ENCODE results near the gene GPI. TPM values are rescaled to one million over a fixed set of nuclear protein-coding genes. Genes with fewer than 3 reads are reported as not detected.

Gene GPI
- polyA plus RNA-seq, 1 of the 3 experiments (the other 2 are of a cell fraction) = 144 TPM

DNA sequence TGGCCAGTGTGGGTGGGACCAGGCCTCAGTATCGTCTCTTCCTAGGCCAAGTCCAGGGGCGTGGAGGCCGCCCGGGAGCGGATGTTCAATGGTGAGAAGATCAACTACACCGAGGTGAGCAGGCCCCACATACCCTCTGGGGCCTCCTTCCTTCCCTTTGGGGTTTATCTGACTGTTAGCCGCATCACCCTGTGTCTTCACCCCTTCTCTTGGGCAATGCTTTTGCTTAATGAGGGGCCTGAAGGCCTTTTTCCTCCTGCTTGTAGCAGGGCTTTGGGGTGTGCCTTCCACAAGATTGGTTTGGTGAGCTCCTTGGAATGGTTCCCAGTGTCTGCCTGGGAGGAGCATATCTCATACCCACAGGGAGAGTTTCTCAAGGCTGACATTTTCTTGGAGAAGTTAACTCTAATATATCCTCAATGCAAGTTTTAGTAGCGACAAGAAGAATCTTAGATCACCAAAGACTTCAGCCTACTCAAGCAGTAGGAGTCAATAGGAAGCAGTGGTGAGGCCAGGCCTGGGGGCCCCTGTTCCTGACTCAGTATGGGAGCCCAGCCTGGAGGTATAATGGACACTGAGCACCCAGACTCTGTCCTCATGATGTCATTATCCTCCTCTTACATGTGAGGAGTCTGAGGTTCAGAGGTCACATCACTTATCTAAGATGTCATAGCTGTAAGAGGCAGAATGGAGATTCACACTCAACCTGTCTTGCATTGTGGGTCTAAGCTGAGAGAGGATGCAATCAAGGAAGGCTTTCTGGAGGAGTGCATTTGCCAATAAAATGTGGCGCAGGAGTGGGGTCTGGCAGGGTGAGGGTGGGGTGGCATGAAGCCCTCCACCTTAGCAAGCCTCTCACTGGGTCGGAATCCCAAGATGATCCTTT is 2.0 kb downstream of the GPI start (continued):
- TF ChIP-seq, protein P1, sequence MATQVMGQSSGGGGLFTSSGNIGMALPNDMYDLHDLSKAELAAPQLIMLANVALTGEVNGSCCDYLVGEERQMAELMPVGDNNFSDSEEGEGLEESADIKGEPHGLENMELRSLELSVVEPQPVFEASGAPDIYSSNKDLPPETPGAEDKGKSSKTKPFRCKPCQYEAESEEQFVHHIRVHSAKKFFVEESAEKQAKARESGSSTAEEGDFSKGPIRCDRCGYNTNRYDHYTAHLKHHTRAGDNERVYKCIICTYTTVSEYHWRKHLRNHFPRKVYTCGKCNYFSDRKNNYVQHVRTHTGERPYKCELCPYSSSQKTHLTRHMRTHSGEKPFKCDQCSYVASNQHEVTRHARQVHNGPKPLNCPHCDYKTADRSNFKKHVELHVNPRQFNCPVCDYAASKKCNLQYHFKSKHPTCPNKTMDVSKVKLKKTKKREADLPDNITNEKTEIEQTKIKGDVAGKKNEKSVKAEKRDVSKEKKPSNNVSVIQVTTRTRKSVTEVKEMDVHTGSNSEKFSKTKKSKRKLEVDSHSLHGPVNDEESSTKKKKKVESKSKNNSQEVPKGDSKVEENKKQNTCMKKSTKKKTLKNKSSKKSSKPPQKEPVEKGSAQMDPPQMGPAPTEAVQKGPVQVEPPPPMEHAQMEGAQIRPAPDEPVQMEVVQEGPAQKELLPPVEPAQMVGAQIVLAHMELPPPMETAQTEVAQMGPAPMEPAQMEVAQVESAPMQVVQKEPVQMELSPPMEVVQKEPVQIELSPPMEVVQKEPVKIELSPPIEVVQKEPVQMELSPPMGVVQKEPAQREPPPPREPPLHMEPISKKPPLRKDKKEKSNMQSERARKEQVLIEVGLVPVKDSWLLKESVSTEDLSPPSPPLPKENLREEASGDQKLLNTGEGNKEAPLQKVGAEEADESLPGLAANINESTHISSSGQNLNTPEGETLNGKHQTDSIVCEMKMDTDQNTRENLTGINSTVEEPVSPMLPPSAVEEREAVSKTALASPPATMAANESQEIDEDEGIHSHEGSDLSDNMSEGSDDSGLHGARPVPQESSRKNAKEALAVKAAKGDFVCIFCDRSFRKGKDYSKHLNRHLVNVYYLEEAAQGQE (IDR thresholded peaks at IDR 0.05; ENCODE audit: low read depth, low read length) = no peak
- TF ChIP-seq NFIC (IDR thresholded peaks at IDR 0.05; ENCODE audit: borderline replicate concordance) = no peak
- no peak for TF ChIP-seq RCOR1 (IDR thresholded peaks at IDR 0.05; ENCODE audit: low read length)
- TF ChIP-seq FOXM1 (IDR thresholded peaks at IDR 0.05; ENCODE audit: low read depth) = no peak
- no peak for TF ChIP-seq RAD21 (IDR thresholded peaks at IDR 0.05; ENCODE audit: low read length)

DNA sequence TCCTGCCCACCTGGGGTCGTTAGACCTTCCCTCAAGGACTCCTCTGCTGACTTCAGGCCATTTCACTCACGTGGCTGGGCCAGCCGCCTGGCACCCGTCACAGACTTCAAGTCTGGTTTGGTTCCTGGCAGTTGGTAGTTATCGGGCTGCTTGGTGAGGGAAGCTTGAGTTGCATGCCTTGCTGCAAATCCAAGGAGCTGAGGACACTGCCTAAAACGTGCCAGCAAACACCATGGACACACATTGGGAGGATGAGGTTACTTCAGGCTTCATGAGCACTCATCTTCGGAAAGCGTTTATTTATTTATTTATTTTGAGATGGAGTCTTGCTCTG is 2.6 kb downstream of the GPI start:
- Histone ChIP-seq H3K9me2 (no peaks in the 10 kb centered on the region), H3F3A (replicated peaks; ENCODE audit: insufficient read depth) (no peaks in the 10 kb centered on the region), H4K20me1 (ENCODE audit: insufficient read depth) (0 out of 2 replicates have a peak, but pooled peaks cover 3% of the 10 kb centered on the region), H3K9ac (no peak overlapping the region), H3K36me3 (replicated peaks in 1 of 2; ENCODE audit: control insufficient read depth in 1 of 2, insufficient read depth in 2 of 2, low read length in 1 of 2) (peaks cover 14 to 22% of the 10 kb centered on the region in 2 experiments), H3K27me3 (ENCODE audit: insufficient read depth) (no peaks in the 10 kb centered on the region), H3K27ac (ENCODE audit: low read depth in 2 of 2, low read length in 1 of 2) (no peak overlapping the region), H3K4me3 (ENCODE audit: low read depth in 2 of 2, low read length in 1 of 2) (no peak overlapping the region), H3K4me1 (ENCODE audit: control insufficient read depth in 1 of 2, insufficient read depth in 2 of 2, low read depth in 1 of 2, low read length in 1 of 2) (peaks cover 10 to 11% of the 10 kb centered on the region in 2 experiments; a peak in 2 of 4 replicates), H3K4me2 (no peak overlapping the region; the same call in 1 of the 2 replicates), H3K79me2 (ENCODE audit: insufficient read depth) (peaks cover 32% of the 10 kb centered on the region; the same call in 1 of the 2 replicates), H2AFZ (ENCODE audit: low read depth) (no peak overlapping the region), H3K9me3 (no peaks in the 10 kb centered on the region)
- 94% methylated on average over 8 of the region's 8 CpGs for WGBS (ENCODE audit: low lambda C conversion rate)
- CTCF ChIA-PET = interaction anchor here (1.3 kb wide), 1 partner anchor 9 kb away, joined by 4 read pairs; no protein-coding TSS in a partner anchor
- TF ChIP-seq MXI1 (IDR thresholded peaks at IDR 0.05; ENCODE audit: low read depth, low read length) (no peak), EP300 (IDR thresholded peaks at IDR 0.05; ENCODE audit: borderline replicate concordance in 1 of 2, low read depth in 1 of 2, low read length in 1 of 2) (no peak), RFX5 (IDR thresholded peaks at IDR 0.05; ENCODE audit: low read length) (no peak), RXRA (IDR thresholded peaks at IDR 0.05; ENCODE audit: borderline replicate concordance, low read depth) (no peak), ELF1 (IDR thresholded peaks at IDR 0.05) (no peak), FOXJ3 (CRISPR knock-in tag; IDR thresholded peaks at IDR 0.05) (no peak), RAD21 (IDR thresholded peaks at IDR 0.05; ENCODE audit: low read length) (no peak), GATA2 (CRISPR knock-in tag; IDR thresholded peaks at IDR 0.05) (no peak), NRF1 (IDR thresholded peaks at IDR 0.05; ENCODE audit: low read depth, low read length) (no peak), TCF12 (IDR thresholded peaks at IDR 0.05) (no peak), TAF1 (IDR thresholded peaks at IDR 0.05; ENCODE audit: borderline replicate concordance, low read depth, low read length) (no peak)
- TF ChIP-seq, protein P2, sequence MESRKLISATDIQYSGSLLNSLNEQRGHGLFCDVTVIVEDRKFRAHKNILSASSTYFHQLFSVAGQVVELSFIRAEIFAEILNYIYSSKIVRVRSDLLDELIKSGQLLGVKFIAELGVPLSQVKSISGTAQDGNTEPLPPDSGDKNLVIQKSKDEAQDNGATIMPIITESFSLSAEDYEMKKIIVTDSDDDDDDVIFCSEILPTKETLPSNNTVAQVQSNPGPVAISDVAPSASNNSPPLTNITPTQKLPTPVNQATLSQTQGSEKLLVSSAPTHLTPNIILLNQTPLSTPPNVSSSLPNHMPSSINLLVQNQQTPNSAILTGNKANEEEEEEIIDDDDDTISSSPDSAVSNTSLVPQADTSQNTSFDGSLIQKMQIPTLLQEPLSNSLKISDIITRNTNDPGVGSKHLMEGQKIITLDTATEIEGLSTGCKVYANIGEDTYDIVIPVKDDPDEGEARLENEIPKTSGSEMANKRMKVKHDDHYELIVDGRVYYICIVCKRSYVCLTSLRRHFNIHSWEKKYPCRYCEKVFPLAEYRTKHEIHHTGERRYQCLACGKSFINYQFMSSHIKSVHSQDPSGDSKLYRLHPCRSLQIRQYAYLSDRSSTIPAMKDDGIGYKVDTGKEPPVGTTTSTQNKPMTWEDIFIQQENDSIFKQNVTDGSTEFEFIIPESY (IDR thresholded peaks at IDR 0.05; ENCODE audit: borderline replicate concordance, low read depth) = no peak
- TF ChIP-seq, protein P3, sequence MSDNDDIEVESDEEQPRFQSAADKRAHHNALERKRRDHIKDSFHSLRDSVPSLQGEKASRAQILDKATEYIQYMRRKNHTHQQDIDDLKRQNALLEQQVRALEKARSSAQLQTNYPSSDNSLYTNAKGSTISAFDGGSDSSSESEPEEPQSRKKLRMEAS (IDR thresholded peaks at IDR 0.05; ENCODE audit: low read depth) = no peak
- no peak for DNase-seq
- POLR2A ChIA-PET = interaction anchor here (1.1 kb wide), 1 partner anchor 8 kb away, joined by 4 read pairs; no protein-coding TSS in a partner anchor
